K562 (cell line): ENCODE measurements around the gene XPOT. TPM values are rescaled to one million over a fixed set of nuclear protein-coding genes. Genes with fewer than 3 reads are reported as not detected.

Source experiments
- CHD7 ChIP-seq: fragments of 200-600 bp; sonication (generic); IDR thresholded peaks from one replicate; pipeline ENCODE4 v1.6.1; 2012; ENCODE audit warnings: mild to moderate bottlenecking, low read depth, low read length, inconsistent platforms
- ETV1 ChIP-seq: fragments of 450-650 bp; conservative IDR thresholded peaks from 2 replicates; pipeline ENCODE4 v1.6.1; 2016; ENCODE audit warnings: missing genetic modification characterization, control low read depth, low read depth, missing compliant biosample characterization
- FOS ChIP-seq: IDR thresholded peaks from 3 replicates; pipeline ENCODE4 v1.6.1; 2011; ENCODE audit not compliant: insufficient read length; ENCODE audit errors: extremely low read depth
- GATA2 ChIP-seq: sonication (generic); formaldehyde crosslinking; IDR thresholded peaks from 2 replicates; pipeline ENCODE4 v1.4.0; 2020; ENCODE audit warnings: mild to moderate bottlenecking, missing genetic modification reagents
- MTA1 ChIP-seq: fragments of 450-650 bp; IDR thresholded peaks from 2 replicates; pipeline ENCODE4 v1.6.1; 2017; ENCODE audit warnings: borderline replicate concordance
- PREB ChIP-seq: sonication (generic); formaldehyde crosslinking; IDR thresholded peaks from 2 replicates; pipeline ENCODE4 v1.8.1; 2023; ENCODE audit warnings: mild to moderate bottlenecking, missing genetic modification reagents
- SAFB2 ChIP-seq: fragments of 200-400 bp; formaldehyde crosslinking; IDR thresholded peaks from 2 replicates; pipeline ENCODE4 v1.6.1; 2018; ENCODE audit warnings: borderline replicate concordance, low read length, low read depth, moderate library complexity; ENCODE audit not compliant: severe bottlenecking
- TFAP4 ChIP-seq: sonication (generic); formaldehyde crosslinking; IDR thresholded peaks from 2 replicates; pipeline ENCODE4 v1.8.0; 2022; ENCODE audit warnings: missing genetic modification reagents, mild to moderate bottlenecking, moderate library complexity, borderline replicate concordance
- ZNF232 ChIP-seq: sonication (generic); formaldehyde crosslinking; IDR thresholded peaks from 2 replicates; pipeline ENCODE4 v1.8.0; 2022; ENCODE audit warnings: mild to moderate bottlenecking, missing genetic modification reagents
- ZNF253 ChIP-seq: fragments of 250-450 bp; sonication (Bioruptor Pico); conservative IDR thresholded peaks from 2 replicates; pipeline ENCODE4 v1.6.1; 2021; ENCODE audit warnings: mild to moderate bottlenecking
- ZNF512 ChIP-seq: IDR thresholded peaks from 2 replicates; pipeline ENCODE4 v1.6.1; 2016; ENCODE audit warnings: missing genetic modification characterization, missing compliant biosample characterization
- polyA plus RNA-seq, 8 experiments: library from polyadenylated mRNA; depleted of rRNA in 4 of 8; stranded (reverse) in 5 of 8; unstranded in 3 of 8; fragments of >200 nt; fragmentation: Nextera tagmentation in 2 of 8; fragmentation: Illumina TruSeq in 1 of 8; extraction: Ambion mirVana in 2 of 8; extraction: Trizol in 1 of 8; gene quantifications; 2 replicates each; pipeline versions ENCODE4 v1.2.1 to v1.2.3, GENCODE V29; 2011 to 2014; ENCODE audit warnings: inconsistent platforms in 1 of 8, missing spikeins in 1 of 8
- total RNA-seq, 7 experiments: library from RNA; depleted of rRNA in 6 of 7; stranded (reverse); fragments of >200 nt in 6 of 7; fragmentation: Illumina TruSeq in 2 of 7; extraction: Trizol in 2 of 7; gene quantifications; 2 replicates each; pipeline versions ENCODE4 v1.2.1 to v1.2.3, GENCODE V29; 2011 to 2021; ENCODE audit warnings: low replicate concordance in 1 of 7

Gene XPOT
- total and polyA plus RNA-seq, 9 of the 15 experiments (the other 6 are each of a cell fraction or from before 2014, with no cell fraction given), result 26.2 to 192 (median 102) TPM

GRCh38 chr12:64400041-64400440, 4.2 kb upstream of the XPOT start (continued):
- no peak for TF ChIP-seq CHD7
- TF ChIP-seq MTA1, result no peak
- no peak for TF ChIP-seq ZNF232 (CRISPR knock-in tag)
- no peak for TF ChIP-seq ZNF512 (tag)
- TF ChIP-seq PREB, result no peak
- peak; percentile 50; the same call in 1 of the 2 replicates for TF ChIP-seq ETV1 (tag)
- TF ChIP-seq ZNF253, result no peak
- TF ChIP-seq FOS, result no peak
- TF ChIP-seq TFAP4 (CRISPR knock-in tag), result 0 out of 2 replicates have a peak, but pooled peaks have one; percentile 33
- TF ChIP-seq SAFB2, result no peak
- TF ChIP-seq GATA2 (CRISPR knock-in tag), result 0 out of 2 replicates have a peak, but pooled peaks have one; percentile 9
- TF ChIP-seq, all 486 proteins: peak for 26
